HG03135 (cell line): ENCODE measurements around the gene ILRUN.
"Not testable (repeated sequence)": the region's sequence is repeated elsewhere in the genome, so short reads cannot be mapped to it uniquely, and the experiment has no call there.

ENCODE experiments used
- ATAC-seq: cut with Tn5 transposase; IDR thresholded peaks from one replicate; pipeline ENCODE4 v1.9.1; 2021; ENCODE audit warnings: mild to moderate bottlenecking, moderate library complexity; ENCODE audit not compliant: unreplicated experiment

The ILRUN gene

GRCh38 chr6:34697904-34698559, 1.5 kb upstream of the ILRUN start:
- no peak for ATAC-seq

- no peak for ATAC-seq
These were observed 923 bp upstream of the ILRUN start for GRCh38 chr6:34697544-34697836.

- peak; percentile 40 for ATAC-seq
These were observed 303 bp downstream of the ILRUN start for GRCh38 chr6:34696189-34696738.

GRCh38 chr6:34695729-34696188, 808 bp downstream of the ILRUN start:
- ATAC-seq, result no peak

GRCh38 chr6:34692280-34692679, 4.3 kb downstream of the ILRUN start:
- ATAC-seq, result no peak

- no peak for ATAC-seq
These were observed 6.8 kb downstream of the ILRUN start for GRCh38 chr6:34689742-34690141.

- ATAC-seq, result no peak
These were observed 7.6 kb downstream of the ILRUN start for GRCh38 chr6:34688956-34689355.

GRCh38 chr6:34684919-34685318, 11.6 kb downstream of the ILRUN start:
- no peak for ATAC-seq

- ATAC-seq, result no peak
These were observed 12.2 kb downstream of the ILRUN start for GRCh38 chr6:34684364-34684763.

GRCh38 chr6:34680802-34681515, 15.6 kb downstream of the ILRUN start:
- no peak for ATAC-seq

GRCh38 chr6:34680313-34680712, 16.3 kb downstream of the ILRUN start:
- ATAC-seq, result not testable (repeated sequence)

- no peak for ATAC-seq
These were observed 16.9 kb downstream of the ILRUN start for GRCh38 chr6:34679552-34680253.

- ATAC-seq, result no peak
These were observed 20.4 kb downstream of the ILRUN start for GRCh38 chr6:34676140-34676539.

GRCh38 chr6:34674930-34675329, 21.6 kb downstream of the ILRUN start:
- not testable (repeated sequence) for ATAC-seq

GRCh38 chr6:34674268-34674639, 22.3 kb downstream of the ILRUN start:
- no peak for ATAC-seq

GRCh38 chr6:34673064-34673463, 23.5 kb downstream of the ILRUN start:
- no peak for ATAC-seq

- no peak for ATAC-seq
These were observed 23.9 kb downstream of the ILRUN start for GRCh38 chr6:34672657-34673043.

- peak; percentile 76 for ATAC-seq
These were observed 24.5 kb downstream of the ILRUN start for GRCh38 chr6:34671801-34672656.

GRCh38 chr6:34671367-34671766, 25.2 kb downstream of the ILRUN start:
- no peak for ATAC-seq

- not testable (repeated sequence) for ATAC-seq
These were observed 27.8 kb downstream of the ILRUN start for GRCh38 chr6:34668799-34669198.
